Thoracic aorta (tissue), 2 donors: Measurements from ENCODE around the gene STRADA. TPM values are rescaled to one million over a fixed set of nuclear protein-coding genes. Genes with fewer than 3 reads are reported as not detected.

Experiments
- ATAC-seq: fragments of 150-250 bp; one replicate; pipeline ENCODE4 v1.8.0; 2017; ENCODE audit warnings: low read depth; ENCODE audit not compliant: insufficient number of reproducible peaks, low FRiP score
- DNase-seq: peaks from one replicate; pipeline ENCODE4 v3.0.0-alpha.2; 2020; ENCODE audit warnings: low spot score
- H3K27ac ChIP-seq, 2 donors: fragments of 200-600 bp; sonication (generic); 1 replicate in 1 of 2; 2 replicates in 1 of 2; pipeline ENCODE4 v1.5.1; 2016; ENCODE audit warnings: mild to moderate bottlenecking in 2 of 2, moderate library complexity in 2 of 2
- H3K27me3 ChIP-seq: fragments of 200-600 bp; sonication (generic); replicated peaks from 2 replicates; pipeline ENCODE4 v1.6.0; 2016; ENCODE audit warnings: mild to moderate bottlenecking; ENCODE audit not compliant: insufficient read depth
- H3K36me3 ChIP-seq: fragments of 200-600 bp; sonication (generic); one replicate; pipeline ENCODE4 v1.5.1; 2016
- H3K4me1 ChIP-seq, 2 donors: fragments of 200-600 bp; sonication (generic); 1 replicate in 1 of 2; 2 replicates in 1 of 2; pipeline versions ENCODE4 v1.5.1 to v1.6.0; 2016; ENCODE audit warnings: low read depth in 2 of 2, mild to moderate bottlenecking in 1 of 2; ENCODE audit not compliant: control insufficient read depth in 1 of 2
- H3K4me3 ChIP-seq: fragments of 200-600 bp; sonication (generic); 2 replicates; pipeline ENCODE4 v1.5.1; 2016; ENCODE audit warnings: mild to moderate bottlenecking
- H3K9me3 ChIP-seq: fragments of 200-600 bp; sonication (generic); 2 replicates; pipeline ENCODE4 v1.5.1; 2016
- CTCF ChIP-seq: fragments of 200-600 bp; sonication (generic); IDR thresholded peaks from one replicate; pipeline ENCODE4 v1.5.1; 2019; ENCODE audit warnings: antibody characterized with exemption
- total RNA-seq, 2 donors: library from RNA; depleted of rRNA; stranded (reverse); fragments of >200 nt; gene quantifications; one replicate each; pipeline versions ENCODE4 v1.1.0 to v1.2.3, GENCODE V29; 2016

Gene STRADA
- total RNA-seq, 2 donors from 2014 or later: 40.9 to 62.2 TPM

- DNase-seq (no peak), ATAC-seq (no peak)
- Histone ChIP-seq H3K36me3 (peaks cover 19% of the 10 kb centered on the region), H3K9me3 (no peaks in the 10 kb centered on the region), H3K4me3 (peak overlapping the region; percentile 78), H3K27ac (no peak overlapping the region), H3K4me1 (peaks cover 11 to 24% of the 10 kb centered on the region in 2 donors), H3K27me3 (no peaks in the 10 kb centered on the region)
- no peak for TF ChIP-seq CTCF
Measured at GRCh38 chr17:63701868-63702720, 39.5 kb downstream of the STRADA start.

GRCh38 chr17:63701456-63701820, 40.2 kb downstream of the STRADA start:
- no peak for TF ChIP-seq CTCF
- H3K4me3 ChIP-seq: peak overlapping the region; percentile 78
- peak overlapping the region; percentile 82 to 83 for H3K27ac ChIP-seq

GRCh38 chr17:63700528-63701455, 40.8 kb downstream of the STRADA start:
- ATAC-seq: no peak
- DNase-seq: peak; percentile 60

More at GRCh38 chr17:63701456-63701820, 40.2 kb downstream of the STRADA start:
- Histone ChIP-seq H3K36me3 (peaks cover 15% of the 10 kb centered on the region), H3K4me1 (peaks cover 11 to 24% of the 10 kb centered on the region in 2 donors), H3K9me3 (no peaks in the 10 kb centered on the region), H3K27me3 (no peaks in the 10 kb centered on the region)
- no peak for DNase-seq
- ATAC-seq: no peak

GRCh38 chr17:63699638-63700527, 41.7 kb downstream of the STRADA start, which contains the start of gene LIMD2:
LIMD2 (minus strand) TSS chr17:63700125; CDS start chr17:63699298, 827 bp downstream.
- peaks cover 16% of the 10 kb centered on the region for H3K36me3 ChIP-seq
- no peak for TF ChIP-seq CTCF
- ATAC-seq (peak; percentile 26), DNase-seq (no peak)
- peaks cover 11 to 24% of the 10 kb centered on the region in 2 donors for H3K4me1 ChIP-seq
- H3K27me3 ChIP-seq: no peaks in the 10 kb centered on the region
- H3K27ac ChIP-seq: peak within 1 kb of the TSS; percentile 82 to 83
- peak within 1 kb of the TSS; percentile 78 for H3K4me3 ChIP-seq
- no peaks in the 10 kb centered on the region for H3K9me3 ChIP-seq

More at GRCh38 chr17:63700528-63701455, 40.8 kb downstream of the STRADA start:
- peak; percentile 34 for TF ChIP-seq CTCF
- H3K36me3 ChIP-seq: peaks cover 13% of the 10 kb centered on the region
- no peaks in the 10 kb centered on the region for H3K27me3 ChIP-seq
- H3K9me3 ChIP-seq: no peaks in the 10 kb centered on the region
- peaks cover 11 to 24% of the 10 kb centered on the region in 2 donors for H3K4me1 ChIP-seq
- H3K27ac ChIP-seq: peak overlapping the region; percentile 82 to 83
- peak overlapping the region; percentile 78 for H3K4me3 ChIP-seq
